IPS-11a (cell line): ENCODE results near the gene FSTL4.

Source experiments
- H3K4me3 ChIP-seq: one replicate; pipeline ENCODE4 v1.5.1; 2013; ENCODE audit warnings: low read depth, low read length, control low read depth

The FSTL4 gene

GRCh38 chr5:133154274-133155075 is 457.9 kb downstream of the FSTL4 start:
- no peak overlapping the region for H3K4me3 ChIP-seq

GRCh38 chr5:133150909-133151544 is 461.3 kb downstream of the FSTL4 start:
- H3K4me3 ChIP-seq: no peak overlapping the region

- no peak overlapping the region for H3K4me3 ChIP-seq
Observed at GRCh38 chr5:133149345-133149744, 463.0 kb downstream of the FSTL4 start.

- no peak overlapping the region for H3K4me3 ChIP-seq
Observed at GRCh38 chr5:133147815-133148567, 464.4 kb downstream of the FSTL4 start.

GRCh38 chr5:133147411-133147810 is 464.9 kb downstream of the FSTL4 start:
- no peak overlapping the region for H3K4me3 ChIP-seq
